Gastrocnemius medialis (tissue), 4 donors: ENCODE measurements around the gene TMEM175.

Experiments
- POLR2A ChIP-seq, 2 donors: fragments of 450-650 bp; IDR thresholded peaks; one replicate each; pipeline ENCODE4 v1.6.1; 2017; ENCODE audit warnings: antibody characterized with exemption in 2 of 2, mild to moderate bottlenecking in 2 of 2, moderate library complexity in 2 of 2
- TF ChIP-seq, protein P1 (sequence below), 5 experiments: fragments of 450-650 bp in 3 of 5; fragments of 200-600 bp in 2 of 5; sonication (generic) in 2 of 5; IDR thresholded peaks in 4 of 5; conservative IDR thresholded peaks in 1 of 5; 1 replicate in 4 of 5; 2 replicates in 1 of 5; pipeline ENCODE4 v1.5.1; 2016 to 2019; ENCODE audit warnings: antibody characterized with exemption in 5 of 5, mild to moderate bottlenecking in 3 of 5, moderate library complexity in 3 of 5

DNA sequence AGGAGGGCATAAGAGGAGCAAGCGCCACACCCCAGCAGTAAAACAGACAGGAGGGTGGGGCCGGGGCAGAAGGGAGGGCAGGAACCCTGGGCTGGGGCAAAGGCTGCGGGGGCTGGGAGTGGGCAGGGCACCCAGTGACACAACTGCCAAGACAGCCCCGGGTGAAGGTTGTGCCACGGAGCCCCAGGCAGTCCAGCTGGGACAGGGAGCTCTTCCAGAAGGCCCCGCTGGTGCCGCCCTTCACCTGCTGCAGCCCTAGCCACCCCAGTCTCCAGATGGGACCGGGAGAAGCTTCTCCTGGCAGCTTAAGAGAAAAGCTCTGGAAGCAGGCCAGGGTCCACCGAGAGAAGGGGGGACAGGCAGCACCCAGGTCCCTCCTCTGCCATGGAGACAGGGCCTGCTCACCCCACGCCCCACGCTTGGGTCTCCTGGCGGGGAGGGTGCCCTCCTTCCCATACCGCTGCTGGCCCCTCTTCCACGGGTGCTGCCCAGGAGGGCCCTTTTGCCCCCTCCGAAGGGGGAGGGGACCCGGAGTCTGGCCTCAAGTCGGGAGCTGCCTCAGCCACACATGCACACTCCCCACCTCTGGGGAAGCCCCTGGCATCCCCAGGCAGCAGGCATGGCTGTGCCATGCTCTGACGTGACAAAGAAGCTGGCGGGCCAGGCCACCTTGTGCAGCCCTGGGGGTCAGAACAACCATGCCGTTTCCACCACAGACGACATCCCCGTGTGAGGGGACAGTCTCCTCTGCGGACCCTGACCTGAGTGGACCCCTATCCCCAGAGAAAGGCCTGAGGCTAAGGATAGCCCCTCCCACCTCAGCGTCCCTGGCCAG lies 39.6 kb downstream of the TMEM175 start:
- no peak for TF ChIP-seq POLR2A (IDR thresholded peaks at IDR 0.05)
- TF ChIP-seq, protein P1, sequence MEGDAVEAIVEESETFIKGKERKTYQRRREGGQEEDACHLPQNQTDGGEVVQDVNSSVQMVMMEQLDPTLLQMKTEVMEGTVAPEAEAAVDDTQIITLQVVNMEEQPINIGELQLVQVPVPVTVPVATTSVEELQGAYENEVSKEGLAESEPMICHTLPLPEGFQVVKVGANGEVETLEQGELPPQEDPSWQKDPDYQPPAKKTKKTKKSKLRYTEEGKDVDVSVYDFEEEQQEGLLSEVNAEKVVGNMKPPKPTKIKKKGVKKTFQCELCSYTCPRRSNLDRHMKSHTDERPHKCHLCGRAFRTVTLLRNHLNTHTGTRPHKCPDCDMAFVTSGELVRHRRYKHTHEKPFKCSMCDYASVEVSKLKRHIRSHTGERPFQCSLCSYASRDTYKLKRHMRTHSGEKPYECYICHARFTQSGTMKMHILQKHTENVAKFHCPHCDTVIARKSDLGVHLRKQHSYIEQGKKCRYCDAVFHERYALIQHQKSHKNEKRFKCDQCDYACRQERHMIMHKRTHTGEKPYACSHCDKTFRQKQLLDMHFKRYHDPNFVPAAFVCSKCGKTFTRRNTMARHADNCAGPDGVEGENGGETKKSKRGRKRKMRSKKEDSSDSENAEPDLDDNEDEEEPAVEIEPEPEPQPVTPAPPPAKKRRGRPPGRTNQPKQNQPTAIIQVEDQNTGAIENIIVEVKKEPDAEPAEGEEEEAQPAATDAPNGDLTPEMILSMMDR (IDR thresholded peaks at IDR 0.05 in 4 of 5, conservative IDR thresholded peaks at IDR 0.05 in 1 of 5): no peak
